ENCODE results near the gene PROK1.

Gene PROK1

DNA sequence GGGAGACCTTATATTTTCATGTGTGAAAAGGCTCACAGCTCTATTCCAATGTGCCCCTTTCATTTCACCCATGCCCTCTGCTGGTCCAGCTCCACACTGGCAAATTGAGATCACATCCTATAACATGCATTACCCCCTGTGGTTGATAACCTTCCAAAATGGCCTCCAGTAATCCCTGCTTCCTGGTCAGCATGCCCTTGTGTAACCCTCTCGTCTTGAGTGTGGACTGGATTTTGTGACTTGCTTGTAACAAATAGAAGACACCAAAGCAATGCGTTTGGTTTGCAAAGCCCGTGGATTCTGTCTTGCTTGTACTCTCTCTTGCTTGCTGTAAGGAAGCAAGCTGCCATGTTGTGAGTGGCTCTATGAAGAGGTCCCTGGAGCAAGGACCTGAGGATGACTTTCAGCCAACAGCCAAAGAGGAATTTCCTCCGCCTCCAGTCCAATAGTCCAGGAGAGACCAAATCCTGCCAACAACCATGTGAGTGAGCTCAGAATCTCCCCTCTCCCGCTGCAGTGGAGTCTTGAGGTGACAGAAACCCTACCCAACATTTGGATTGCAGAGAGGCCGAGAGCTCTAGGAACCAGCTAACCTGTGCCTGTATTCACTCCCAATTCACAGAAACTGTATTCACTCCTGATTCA is 50.7 kb downstream of the PROK1 start:
- TF ChIP-seq CTCF (IDR thresholded peaks at IDR 0.05; ENCODE audit: insufficient read depth, low read depth, low read length, missing control alignments): no peak
- DNase-seq (ENCODE audit: low read depth): no peak
- H3K4me3 ChIP-seq (ENCODE audit: low read length): no peak overlapping the region

DNA sequence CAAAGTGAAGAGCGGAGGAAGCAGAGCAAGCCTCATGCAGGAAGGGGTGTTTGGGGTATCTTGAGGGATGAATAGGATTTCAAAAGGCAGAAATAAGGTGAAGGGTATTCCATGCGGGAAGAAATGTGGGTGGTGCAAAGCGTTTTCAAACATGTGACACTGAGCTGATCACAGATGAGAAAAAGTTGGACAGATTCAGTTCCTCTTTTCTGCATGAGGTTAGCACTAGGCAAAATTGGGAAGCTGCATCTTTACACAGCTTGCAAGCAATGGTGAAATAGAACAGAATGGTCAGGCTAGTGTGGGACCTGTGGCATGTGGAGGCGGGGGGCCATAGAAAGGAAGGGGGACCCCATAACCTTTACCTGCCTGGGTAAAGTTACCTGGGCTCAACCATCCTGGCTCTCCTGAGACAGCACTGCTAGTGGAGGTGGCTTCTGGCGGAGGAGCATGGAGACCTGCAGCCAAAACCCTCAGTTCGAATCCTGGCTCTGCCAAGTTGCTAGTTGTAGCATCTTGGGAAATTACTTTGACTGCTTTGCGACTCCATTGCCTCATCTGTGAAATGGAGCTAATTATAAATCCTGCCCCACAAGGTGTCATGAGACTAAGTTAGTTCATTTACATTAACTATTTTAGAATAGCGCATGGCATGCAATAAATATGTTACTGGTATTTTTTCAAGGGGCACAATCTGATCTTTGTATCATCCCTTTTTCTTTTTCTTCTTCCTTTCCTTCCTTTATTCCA is 51.6 kb downstream of the PROK1 start:
- no peak for TF ChIP-seq CTCF (IDR thresholded peaks at IDR 0.05; ENCODE audit: insufficient read depth, low read depth, low read length, missing control alignments)
- DNase-seq (ENCODE audit: low read depth): no peak
- no peak overlapping the region for H3K4me3 ChIP-seq (ENCODE audit: low read length)

GRCh38 chr1:110503471-110503870 is 52.5 kb downstream of the PROK1 start:
- TF ChIP-seq CTCF (IDR thresholded peaks at IDR 0.05; ENCODE audit: insufficient read depth, low read depth, low read length, missing control alignments): no peak
- no peak for DNase-seq (ENCODE audit: low read depth)
- H3K4me3 ChIP-seq (ENCODE audit: low read length): no peak overlapping the region

DNA sequence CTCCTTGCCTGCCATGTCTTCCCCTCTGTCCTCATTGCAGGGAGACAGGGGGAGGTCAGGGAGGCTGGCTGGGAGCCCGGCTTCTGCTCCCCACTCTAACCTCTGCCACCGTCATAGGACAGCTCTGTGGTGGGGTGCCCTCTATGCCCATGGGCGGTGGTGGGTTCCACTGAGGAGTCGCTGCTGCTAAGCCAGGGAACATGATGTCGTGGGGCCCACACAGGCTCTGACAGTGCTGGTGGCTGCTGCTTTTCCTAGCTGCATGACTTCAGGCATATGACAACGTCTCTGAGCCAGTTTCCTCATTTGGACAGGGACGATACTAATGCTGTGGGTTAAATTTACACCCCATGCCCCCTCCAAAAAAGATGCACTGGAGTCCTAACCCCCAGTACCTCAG is 53.3 kb downstream of the PROK1 start:
- no peak for TF ChIP-seq CTCF (IDR thresholded peaks at IDR 0.05; ENCODE audit: insufficient read depth, low read depth, low read length, missing control alignments)
- no peak for DNase-seq (ENCODE audit: low read depth)
- H3K4me3 ChIP-seq (ENCODE audit: low read length): no peak overlapping the region

GRCh38 chr1:110505596-110505995 is 54.6 kb downstream of the PROK1 start:
- TF ChIP-seq CTCF (IDR thresholded peaks at IDR 0.05; ENCODE audit: insufficient read depth, low read depth, low read length, missing control alignments): no peak
- H3K4me3 ChIP-seq (ENCODE audit: low read length): no peak overlapping the region
- DNase-seq (ENCODE audit: low read depth): no peak

DNA sequence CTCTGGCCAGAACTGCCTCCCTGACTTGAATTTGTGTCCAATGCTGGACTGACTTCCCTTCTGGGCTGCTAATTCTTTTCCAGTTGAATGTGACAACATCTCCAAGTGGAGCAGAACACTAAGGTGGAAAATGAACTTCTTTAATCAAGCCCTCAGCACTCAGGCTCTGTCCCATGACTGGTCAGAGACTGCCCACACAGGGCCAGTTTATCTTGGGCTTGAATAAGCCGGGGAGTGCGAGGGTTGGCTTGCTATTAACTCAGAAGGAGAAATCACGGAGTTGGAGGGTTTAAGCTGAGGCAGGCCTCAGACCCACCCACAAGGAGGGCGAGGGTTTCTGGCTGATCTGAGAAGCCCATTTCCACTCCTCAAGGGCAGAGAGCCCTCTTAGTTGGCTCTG is 55.6 kb downstream of the PROK1 start:
- H3K4me3 ChIP-seq (ENCODE audit: low read length): no peak overlapping the region
- DNase-seq (ENCODE audit: low read depth): no peak
- TF ChIP-seq CTCF (IDR thresholded peaks at IDR 0.05; ENCODE audit: insufficient read depth, low read depth, low read length, missing control alignments): no peak

Measured in epithelial cell of esophagus (primary cell).